ENCODE data around the gene PHF23.

The PHF23 gene

GRCh38 chr17:7219812-7220592 is 19.3 kb downstream of the PHF23 start, which contains the start of the genes ACADVL and DLG4:
Gene ACADVL (plus strand): TSS chr17:7219938. CDS start chr17:7219985, 47 bp downstream.
Gene DLG4 (minus strand): TSS chr17:7219836.
- DNase-seq (ENCODE audit: low read depth in 3 of 3), result peak; percentile 65 to 79 (median 74)

GRCh38 chr17:7219229-7219811 is 19.9 kb downstream of the PHF23 start:
- no peak for DNase-seq (ENCODE audit: low read depth in 3 of 3)

- no peak for DNase-seq (ENCODE audit: low read depth in 3 of 3)
Measured at GRCh38 chr17:7218758-7219157, 20.5 kb downstream of the PHF23 start.

GRCh38 chr17:7218166-7218565 is 21.1 kb downstream of the PHF23 start:
- DNase-seq (ENCODE audit: low read depth in 3 of 3), result no peak

GRCh38 chr17:7217113-7217987 is 21.9 kb downstream of the PHF23 start:
- DNase-seq (ENCODE audit: low read depth in 3 of 3), result no peak

- no peak for DNase-seq (ENCODE audit: low read depth in 3 of 3)
Measured at GRCh38 chr17:7216242-7217112, 22.8 kb downstream of the PHF23 start.

- DNase-seq (ENCODE audit: low read depth in 3 of 3), result no peak
Measured at GRCh38 chr17:7215652-7216180, 23.5 kb downstream of the PHF23 start.

GRCh38 chr17:7215136-7215638 is 24.1 kb downstream of the PHF23 start:
- DNase-seq (ENCODE audit: low read depth in 3 of 3), result no peak

GRCh38 chr17:7214300-7215135 is 24.7 kb downstream of the PHF23 start:
- peak; percentile 99 to 100 (median 100) for DNase-seq (ENCODE audit: low read depth in 3 of 3)

GRCh38 chr17:7213895-7214299 is 25.4 kb downstream of the PHF23 start:
- DNase-seq (ENCODE audit: low read depth in 3 of 3), result no peak

GRCh38 chr17:7211491-7212273 is 27.6 kb downstream of the PHF23 start:
- DNase-seq (ENCODE audit: low read depth in 3 of 3), result no peak

GRCh38 chr17:7208754-7209460 is 30.4 kb downstream of the PHF23 start:
- no peak for DNase-seq (ENCODE audit: low read depth in 3 of 3)

- DNase-seq (ENCODE audit: low read depth in 3 of 3), result no peak
Measured at GRCh38 chr17:7208027-7208571, 31.2 kb downstream of the PHF23 start.

- DNase-seq (ENCODE audit: low read depth in 3 of 3), result no peak
Measured at GRCh38 chr17:7207120-7208001, 31.9 kb downstream of the PHF23 start.

- DNase-seq (ENCODE audit: low read depth in 3 of 3), result no peak
Measured at GRCh38 chr17:7205561-7205960, 33.7 kb downstream of the PHF23 start.

- peak; percentile 72 to 88 (median 82) for DNase-seq (ENCODE audit: low read depth in 3 of 3)
Measured at GRCh38 chr17:7204828-7205461, 34.3 kb downstream of the PHF23 start.

- DNase-seq (ENCODE audit: low read depth in 3 of 3), result no peak
Measured at GRCh38 chr17:7204336-7204735, 34.9 kb downstream of the PHF23 start.
